GM13976 (cell line): Measurements from ENCODE around the gene TMEM107.

Experiments used
- DNase-seq: peaks from one replicate; pipeline ENCODE4 v3.0.0; 2012; ENCODE audit warnings: low spot score
- CTCF ChIP-seq: IDR thresholded peaks from 2 replicates; pipeline ENCODE4 v1.5.1; 2012; ENCODE audit warnings: borderline replicate concordance, mild to moderate bottlenecking; ENCODE audit not compliant: insufficient read depth; ENCODE audit errors: extremely low read depth, missing control alignments, control extremely low read depth
- in situ Hi-C: fragments of 300-500 bp; cut with MboI; formaldehyde crosslinking; loops from one replicate; pipeline ENCODE4 v1.12.0; 2022; ENCODE audit warnings: low sequenced_read_pairs, mixed read lengths, inconsistent platforms; ENCODE audit not compliant: unreplicated experiment

TMEM107 gene

GRCh38 chr17:8188263-8188839 is 12.2 kb upstream of the TMEM107 start:
- in situ Hi-C loops: no loop called here
- no peak for DNase-seq

DNA sequence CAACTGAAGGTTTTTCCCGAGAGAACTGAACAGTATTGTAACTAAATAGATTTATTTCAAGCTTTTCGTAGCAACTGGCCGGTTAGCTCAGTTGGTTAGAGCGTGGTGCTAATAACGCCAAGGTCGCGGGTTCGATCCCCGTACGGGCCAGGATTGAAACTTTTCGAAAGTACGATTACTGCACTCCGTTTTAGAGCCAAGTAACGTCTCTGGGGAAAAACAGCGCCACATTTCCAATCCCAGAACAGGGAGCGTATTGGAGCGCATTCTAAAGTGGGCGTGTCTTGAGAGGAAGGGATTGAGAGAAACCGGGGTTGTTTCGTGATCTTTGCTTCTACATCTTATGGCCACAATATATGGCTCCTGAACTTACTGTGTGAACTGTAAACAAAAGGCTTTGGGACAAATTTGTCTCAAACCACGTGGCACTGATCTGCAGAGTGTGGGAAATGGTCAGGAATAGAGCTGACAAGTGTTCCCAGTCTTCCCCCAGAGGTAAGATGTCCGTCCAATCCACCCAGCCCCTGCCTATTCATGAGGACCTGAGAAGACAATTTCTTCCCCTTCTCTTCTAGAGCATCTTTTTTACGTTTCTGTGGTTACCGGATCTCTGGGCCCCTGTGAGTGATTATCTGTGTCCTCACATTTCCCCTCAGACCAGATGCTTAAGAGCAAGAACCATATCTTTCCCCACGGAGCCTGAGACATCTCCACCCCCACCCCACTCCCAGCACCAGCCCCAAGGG is 11.5 kb upstream of the TMEM107 start:
- peak; percentile 9 for TF ChIP-seq CTCF
- DNase-seq: peak; percentile 72
- in situ Hi-C loops: no loop called here

More at GRCh38 chr17:8188263-8188839, 12.2 kb upstream of the TMEM107 start:
- no peak for TF ChIP-seq CTCF

- TF ChIP-seq CTCF: peak; percentile 55
- DNase-seq: peak; percentile 79
- in situ Hi-C loops: no loop called here
Measured at GRCh38 chr17:8186787-8187516, 10.8 kb upstream of the TMEM107 start.

DNA sequence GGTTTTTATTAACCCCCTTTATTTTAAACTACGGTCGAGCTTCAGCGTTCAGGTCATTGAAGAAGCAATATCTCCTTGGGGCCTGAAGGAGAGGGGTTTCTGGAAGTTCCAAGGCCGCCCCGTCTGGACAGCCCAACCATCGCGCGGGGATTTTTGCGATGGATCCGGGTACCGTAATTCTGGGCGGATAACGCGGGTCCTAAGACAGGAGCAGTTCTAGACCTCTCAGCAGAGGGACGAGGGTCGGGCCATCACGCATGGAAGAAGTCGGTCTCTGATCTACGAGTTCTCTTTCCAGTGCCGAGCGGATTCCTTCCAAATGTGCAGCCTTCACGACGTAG is 10.2 kb upstream of the TMEM107 start:
- no peak for TF ChIP-seq CTCF
- DNase-seq: no peak
- in situ Hi-C loops: no loop called here

GRCh38 chr17:8185582-8186445 is 9.6 kb upstream of the TMEM107 start:
- peak; percentile 82 for DNase-seq
- in situ Hi-C loops: no loop called here
- no peak for TF ChIP-seq CTCF
